ENCODE measurements around the gene HELZ.
"Not testable (repeated sequence)": the region's sequence is repeated elsewhere in the genome, so short reads cannot be mapped to it uniquely, and the experiment has no call there.

HELZ gene

GRCh38 chr17:67044016-67044772 is 200.8 kb downstream of the HELZ start, which contains the start of gene CACNG1:
Gene CACNG1 (plus strand): TSS chr17:67044554. CDS start chr17:67044661, 107 bp downstream.
- DNase-seq = no peak

- no peak for DNase-seq
These were observed 201.7 kb downstream of the HELZ start for GRCh38 chr17:67043283-67043682.

- DNase-seq = no peak
These were observed 202.8 kb downstream of the HELZ start for GRCh38 chr17:67041941-67042899.

- DNase-seq = no peak
These were observed 203.5 kb downstream of the HELZ start for GRCh38 chr17:67041531-67041930.

- not testable (repeated sequence) for DNase-seq
These were observed 203.9 kb downstream of the HELZ start for GRCh38 chr17:67041119-67041518.

GRCh38 chr17:67040652-67041051 is 204.3 kb downstream of the HELZ start:
- DNase-seq = no peak

- DNase-seq = no peak
These were observed 206.1 kb downstream of the HELZ start for GRCh38 chr17:67038861-67039365.

- no peak for DNase-seq
These were observed 209.6 kb downstream of the HELZ start for GRCh38 chr17:67035131-67036083.

GRCh38 chr17:67033613-67034012 is 211.4 kb downstream of the HELZ start:
- no peak for DNase-seq

- no peak for DNase-seq
These were observed 212.0 kb downstream of the HELZ start for GRCh38 chr17:67032985-67033384.

GRCh38 chr17:67032382-67032781 is 212.6 kb downstream of the HELZ start:
- no peak for DNase-seq

GRCh38 chr17:67030641-67031040 is 214.4 kb downstream of the HELZ start:
- DNase-seq = no peak

GRCh38 chr17:67027031-67027628 is 217.9 kb downstream of the HELZ start:
- no peak for DNase-seq

GRCh38 chr17:67026341-67026740 is 218.7 kb downstream of the HELZ start:
- DNase-seq = no peak

GRCh38 chr17:67025216-67025792 is 219.7 kb downstream of the HELZ start:
- no peak for DNase-seq

GRCh38 chr17:67024736-67025135 is 220.3 kb downstream of the HELZ start:
- DNase-seq = no peak

GRCh38 chr17:67022451-67022810 is 222.6 kb downstream of the HELZ start:
- DNase-seq = no peak

GRCh38 chr17:67021743-67022450 is 223.1 kb downstream of the HELZ start:
- no peak for DNase-seq

- no peak for DNase-seq
These were observed 223.8 kb downstream of the HELZ start for GRCh38 chr17:67021196-67021595.

Measured in NCI-H524 treated with DMSO at 0.1 percent for 48 hours (cell line).